Measurements from ENCODE around the gene LRRK1.

- no peak for TF ChIP-seq CTCF (IDR thresholded peaks at IDR 0.05)
- no peak for TF ChIP-seq POLR2AphosphoS5 (IDR thresholded peaks at IDR 0.05; ENCODE audit: insufficient read depth in 1 of 2, low read depth in 1 of 2)
Observed at GRCh38 chr15:101113114-101114005, 194.2 kb downstream of the LRRK1 start.
